K562 (cell line): ENCODE results near the gene CCNI.

ENCODE experiments used
- EP300 ChIP-seq: IDR thresholded peaks from 2 replicates; pipeline ENCODE4 v1.6.1; 2012; ENCODE audit warnings: low read length, improper control_type of control experiment
- FUS ChIP-seq: fragments of 200-400 bp; formaldehyde crosslinking; optimal IDR thresholded peaks from 2 replicates; pipeline ENCODE3; 2017; ENCODE audit warnings: low read depth, low read length
- SAFB ChIP-seq: fragments of 200-400 bp; formaldehyde crosslinking; IDR thresholded peaks from 2 replicates; pipeline ENCODE4 v1.6.1; 2017; ENCODE audit warnings: low read depth, low read length, borderline replicate concordance
- TF ChIP-seq, protein P1 (sequence below): sonication (generic); formaldehyde crosslinking; IDR thresholded peaks from 2 replicates; pipeline ENCODE4 v1.8.1; 2023; ENCODE audit warnings: mild to moderate bottlenecking, missing genetic modification reagents
- TF ChIP-seq, protein P2 (sequence below), 3 experiments: IDR thresholded peaks in 2 of 3; conservative IDR thresholded peaks in 1 of 3; 2 replicates each; pipeline ENCODE4 v1.5.1; 2011 to 2012; ENCODE audit warnings: low read length in 3 of 3, mild to moderate bottlenecking in 3 of 3, control low read depth in 2 of 3, improper control_type of control experiment in 1 of 3, inconsistent platforms in 1 of 3, low read depth in 1 of 3, mixed read lengths in 1 of 3, moderate library complexity in 1 of 3; ENCODE audit not compliant: insufficient read depth in 2 of 3
- TF ChIP-seq, protein P3 (sequence below), 2 experiments: fragments of 450-650 bp; formaldehyde crosslinking in 1 of 2; IDR thresholded peaks; 2 replicates each; pipeline versions ENCODE4 v1.4.0 to v1.6.1; 2014 to 2020; ENCODE audit warnings: mild to moderate bottlenecking in 2 of 2, borderline replicate concordance in 1 of 2, low read depth in 1 of 2

DNA sequence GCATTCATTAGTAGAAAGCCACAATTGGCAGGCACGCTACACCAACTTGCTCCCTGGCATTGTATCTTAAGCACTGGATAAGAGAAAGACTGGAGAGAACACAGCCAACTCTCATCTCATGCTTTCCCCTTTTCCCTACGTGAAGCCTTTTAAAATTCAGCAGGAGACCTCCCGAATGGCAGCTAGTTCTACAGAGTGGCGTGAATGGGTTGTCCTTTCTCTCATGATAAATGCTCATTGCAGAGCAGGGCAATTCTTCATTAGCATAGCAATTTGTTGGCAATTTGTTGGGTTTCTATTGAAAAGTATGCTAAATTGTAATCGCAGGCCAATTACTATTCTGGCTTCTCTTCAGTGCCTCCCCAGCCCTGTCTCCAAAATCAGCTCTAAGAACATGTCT, 78.3 kb downstream of the CCNI start:
- TF ChIP-seq, protein P1, sequence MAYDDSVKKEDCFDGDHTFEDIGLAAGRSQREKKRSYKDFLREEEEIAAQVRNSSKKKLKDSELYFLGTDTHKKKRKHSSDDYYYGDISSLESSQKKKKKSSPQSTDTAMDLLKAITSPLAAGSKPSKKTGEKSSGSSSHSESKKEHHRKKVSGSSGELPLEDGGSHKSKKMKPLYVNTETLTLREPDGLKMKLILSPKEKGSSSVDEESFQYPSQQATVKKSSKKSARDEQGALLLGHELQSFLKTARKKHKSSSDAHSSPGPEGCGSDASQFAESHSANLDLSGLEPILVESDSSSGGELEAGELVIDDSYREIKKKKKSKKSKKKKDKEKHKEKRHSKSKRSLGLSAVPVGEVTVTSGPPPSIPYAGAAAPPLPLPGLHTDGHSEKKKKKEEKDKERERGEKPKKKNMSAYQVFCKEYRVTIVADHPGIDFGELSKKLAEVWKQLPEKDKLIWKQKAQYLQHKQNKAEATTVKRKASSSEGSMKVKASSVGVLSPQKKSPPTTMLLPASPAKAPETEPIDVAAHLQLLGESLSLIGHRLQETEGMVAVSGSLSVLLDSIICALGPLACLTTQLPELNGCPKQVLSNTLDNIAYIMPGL (CRISPR knock-in tag) = no peak
- TF ChIP-seq SAFB = no peak
- TF ChIP-seq, protein P2, sequence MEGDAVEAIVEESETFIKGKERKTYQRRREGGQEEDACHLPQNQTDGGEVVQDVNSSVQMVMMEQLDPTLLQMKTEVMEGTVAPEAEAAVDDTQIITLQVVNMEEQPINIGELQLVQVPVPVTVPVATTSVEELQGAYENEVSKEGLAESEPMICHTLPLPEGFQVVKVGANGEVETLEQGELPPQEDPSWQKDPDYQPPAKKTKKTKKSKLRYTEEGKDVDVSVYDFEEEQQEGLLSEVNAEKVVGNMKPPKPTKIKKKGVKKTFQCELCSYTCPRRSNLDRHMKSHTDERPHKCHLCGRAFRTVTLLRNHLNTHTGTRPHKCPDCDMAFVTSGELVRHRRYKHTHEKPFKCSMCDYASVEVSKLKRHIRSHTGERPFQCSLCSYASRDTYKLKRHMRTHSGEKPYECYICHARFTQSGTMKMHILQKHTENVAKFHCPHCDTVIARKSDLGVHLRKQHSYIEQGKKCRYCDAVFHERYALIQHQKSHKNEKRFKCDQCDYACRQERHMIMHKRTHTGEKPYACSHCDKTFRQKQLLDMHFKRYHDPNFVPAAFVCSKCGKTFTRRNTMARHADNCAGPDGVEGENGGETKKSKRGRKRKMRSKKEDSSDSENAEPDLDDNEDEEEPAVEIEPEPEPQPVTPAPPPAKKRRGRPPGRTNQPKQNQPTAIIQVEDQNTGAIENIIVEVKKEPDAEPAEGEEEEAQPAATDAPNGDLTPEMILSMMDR (IDR thresholded peaks at IDR 0.05 in 2 of 3, conservative IDR thresholded peaks at IDR 0.05 in 1 of 3; ENCODE audit: insufficient read depth in 2 of 3, low read depth in 1 of 3, low read length in 3 of 3) = no peak
- no peak for TF ChIP-seq EP300
- TF ChIP-seq, protein P3, sequence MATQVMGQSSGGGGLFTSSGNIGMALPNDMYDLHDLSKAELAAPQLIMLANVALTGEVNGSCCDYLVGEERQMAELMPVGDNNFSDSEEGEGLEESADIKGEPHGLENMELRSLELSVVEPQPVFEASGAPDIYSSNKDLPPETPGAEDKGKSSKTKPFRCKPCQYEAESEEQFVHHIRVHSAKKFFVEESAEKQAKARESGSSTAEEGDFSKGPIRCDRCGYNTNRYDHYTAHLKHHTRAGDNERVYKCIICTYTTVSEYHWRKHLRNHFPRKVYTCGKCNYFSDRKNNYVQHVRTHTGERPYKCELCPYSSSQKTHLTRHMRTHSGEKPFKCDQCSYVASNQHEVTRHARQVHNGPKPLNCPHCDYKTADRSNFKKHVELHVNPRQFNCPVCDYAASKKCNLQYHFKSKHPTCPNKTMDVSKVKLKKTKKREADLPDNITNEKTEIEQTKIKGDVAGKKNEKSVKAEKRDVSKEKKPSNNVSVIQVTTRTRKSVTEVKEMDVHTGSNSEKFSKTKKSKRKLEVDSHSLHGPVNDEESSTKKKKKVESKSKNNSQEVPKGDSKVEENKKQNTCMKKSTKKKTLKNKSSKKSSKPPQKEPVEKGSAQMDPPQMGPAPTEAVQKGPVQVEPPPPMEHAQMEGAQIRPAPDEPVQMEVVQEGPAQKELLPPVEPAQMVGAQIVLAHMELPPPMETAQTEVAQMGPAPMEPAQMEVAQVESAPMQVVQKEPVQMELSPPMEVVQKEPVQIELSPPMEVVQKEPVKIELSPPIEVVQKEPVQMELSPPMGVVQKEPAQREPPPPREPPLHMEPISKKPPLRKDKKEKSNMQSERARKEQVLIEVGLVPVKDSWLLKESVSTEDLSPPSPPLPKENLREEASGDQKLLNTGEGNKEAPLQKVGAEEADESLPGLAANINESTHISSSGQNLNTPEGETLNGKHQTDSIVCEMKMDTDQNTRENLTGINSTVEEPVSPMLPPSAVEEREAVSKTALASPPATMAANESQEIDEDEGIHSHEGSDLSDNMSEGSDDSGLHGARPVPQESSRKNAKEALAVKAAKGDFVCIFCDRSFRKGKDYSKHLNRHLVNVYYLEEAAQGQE (IDR thresholded peaks at IDR 0.05; ENCODE audit: borderline replicate concordance) = no peak
- TF ChIP-seq, protein P3 (CRISPR knock-in tag; IDR thresholded peaks at IDR 0.05; ENCODE audit: low read depth) = no peak
- TF ChIP-seq FUS = no peak
